COLO829 (cell line): ENCODE data around the gene CCDC102B.
"Not testable (repeated sequence)": the region's sequence is repeated elsewhere in the genome, so short reads cannot be mapped to it uniquely, and the experiment has no call there.

Experiments
- DNase-seq: peaks from one replicate; pipeline ENCODE4 v3.0.0; 2012; ENCODE audit warnings: low spot score

The CCDC102B gene

DNA sequence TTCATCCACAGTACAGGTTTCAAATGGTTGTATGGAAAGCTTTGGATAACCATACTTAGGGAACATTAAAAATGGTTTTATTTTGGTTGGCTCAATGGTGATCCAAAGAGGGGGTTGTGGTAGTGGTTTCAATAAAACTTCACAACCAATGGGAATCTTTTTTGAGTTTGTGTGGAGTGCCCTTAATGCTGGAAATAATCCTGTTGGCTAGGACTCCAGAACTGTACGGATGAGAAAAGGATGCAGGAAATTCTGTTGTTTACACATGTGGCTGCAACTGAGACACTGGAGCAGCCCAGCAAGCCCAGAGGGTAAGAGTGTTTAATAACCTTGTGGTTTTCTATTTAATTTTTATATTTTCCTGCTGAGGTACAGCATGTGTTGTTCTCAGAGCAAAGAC, at the start of gene CCDC102B:
Gene CCDC102B (plus strand): TSS at position 210 of the 400 bp plus-strand sequence. CDS start 38,684 bp downstream, outside the sequence.
- no peak for DNase-seq

DNA sequence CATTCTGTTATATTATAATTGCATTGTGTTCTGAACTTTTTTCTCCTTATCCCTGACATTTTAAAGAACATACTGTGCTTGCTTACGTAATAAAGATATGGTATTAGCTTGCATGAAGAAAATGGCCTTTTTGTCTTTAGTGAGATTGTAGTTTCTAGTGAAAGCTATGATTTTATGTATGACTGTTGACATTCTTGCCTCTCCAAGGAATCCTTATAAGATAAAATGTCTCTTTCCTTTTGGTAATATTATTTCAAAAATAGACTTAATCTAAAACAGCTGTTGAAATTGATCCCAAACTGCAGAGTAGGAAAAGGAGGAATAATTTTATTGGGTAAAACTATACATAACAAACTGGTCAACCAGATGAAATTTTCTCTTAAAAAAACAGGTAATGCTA, 40.8 kb upstream of the CCDC102B start:
- DNase-seq, result no peak

DNA sequence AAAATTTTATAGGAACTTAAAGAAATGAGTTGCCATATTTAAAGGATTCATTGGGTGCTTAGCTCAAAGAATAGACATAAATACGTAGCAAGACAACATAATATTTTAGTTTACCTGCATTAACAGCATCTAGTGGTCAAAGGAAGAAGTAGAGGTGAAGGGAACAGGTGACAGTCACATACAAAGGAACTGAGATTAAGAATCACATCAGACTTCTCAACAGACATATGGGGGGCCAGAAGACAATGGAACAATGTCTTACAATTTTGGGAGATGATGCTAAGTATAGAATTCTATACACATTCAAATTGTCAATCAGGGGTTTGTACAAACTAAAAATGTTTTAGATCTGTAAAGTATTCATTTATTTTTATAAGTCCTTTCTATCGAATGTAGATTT, 38.6 kb upstream of the CCDC102B start:
- DNase-seq, result no peak

- peak; percentile 25 for DNase-seq
Observed at GRCh38 chr18:68763083-68763482, 34.8 kb upstream of the CCDC102B start.

GRCh38 chr18:68764016-68764415, 33.9 kb upstream of the CCDC102B start:
- no peak for DNase-seq

GRCh38 chr18:68766433-68766832, 31.4 kb upstream of the CCDC102B start:
- no peak for DNase-seq

DNA sequence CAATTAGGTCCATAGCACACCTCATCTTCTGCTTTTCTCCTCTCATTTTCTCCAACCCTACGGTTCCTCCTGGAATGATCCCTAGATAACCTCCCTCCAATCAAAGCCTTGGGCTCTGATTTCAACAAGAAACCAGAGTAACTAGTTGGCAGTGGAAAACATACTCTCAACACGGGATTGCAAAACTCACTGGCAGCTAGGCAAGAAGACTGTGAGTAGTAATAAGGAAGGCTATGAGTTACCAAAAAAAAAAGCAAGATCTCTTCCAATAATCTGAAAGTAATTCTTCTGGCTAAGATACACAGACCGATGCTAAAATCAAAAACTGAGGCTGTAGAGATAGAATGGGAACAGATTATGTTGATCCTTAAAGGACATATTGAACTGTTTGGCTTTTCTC, 28.4 kb upstream of the CCDC102B start:
- no peak for DNase-seq

GRCh38 chr18:68772268-68772667, 25.6 kb upstream of the CCDC102B start:
- no peak for DNase-seq

DNA sequence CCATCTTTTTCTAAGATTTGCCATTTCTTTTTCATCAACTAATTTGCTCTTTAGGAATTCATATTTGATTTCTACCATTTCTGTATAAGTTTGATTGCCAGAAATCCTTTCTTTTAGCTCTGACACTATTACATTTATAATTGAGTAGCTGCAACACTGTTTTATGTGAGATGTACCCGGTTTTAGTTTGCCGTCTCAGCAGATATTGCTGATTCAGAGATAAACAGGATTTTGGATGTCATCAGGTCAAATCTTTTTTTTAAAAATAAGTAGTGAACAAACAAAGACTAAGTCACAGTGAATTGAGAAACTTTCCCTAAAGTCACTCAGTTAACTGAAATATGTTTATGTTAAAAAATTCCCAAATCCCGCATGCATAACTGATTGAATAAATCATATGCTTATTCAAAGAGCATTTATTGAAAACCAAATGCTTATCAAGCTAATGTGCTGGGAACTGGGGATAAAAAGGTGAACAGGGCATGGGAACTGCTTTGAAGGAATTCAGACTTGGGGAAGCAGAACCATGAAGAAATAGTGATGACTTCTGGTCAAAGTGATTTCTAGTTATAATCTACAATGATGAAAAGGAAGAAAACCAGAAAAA, 19.5 kb upstream of the CCDC102B start:
- no peak for DNase-seq

DNA sequence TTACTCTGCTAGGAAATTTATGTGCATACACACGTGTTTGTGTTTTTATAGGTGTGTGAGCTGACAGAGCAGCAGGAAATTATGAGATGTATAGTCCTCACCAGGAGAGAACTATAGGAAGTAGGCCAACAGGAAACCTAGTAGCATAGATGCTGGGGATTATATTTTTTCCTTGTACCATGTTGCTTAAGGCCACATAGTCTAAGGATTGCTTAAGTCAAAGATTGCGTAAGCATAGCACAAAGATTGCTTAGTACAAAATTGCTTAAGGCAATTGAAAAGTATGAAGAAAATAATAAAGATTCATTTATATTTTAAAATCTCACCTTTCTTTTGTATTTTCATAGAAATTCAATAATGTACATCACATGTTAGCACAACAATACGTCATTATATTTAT, 18.7 kb upstream of the CCDC102B start:
- no peak for DNase-seq

GRCh38 chr18:68780802-68781635, 16.9 kb upstream of the CCDC102B start:
- DNase-seq, result no peak

GRCh38 chr18:68783506-68783905, 14.4 kb upstream of the CCDC102B start:
- DNase-seq, result no peak

- DNase-seq, result no peak
Observed at GRCh38 chr18:68784071-68784470, 13.8 kb upstream of the CCDC102B start.

- not testable (repeated sequence) for DNase-seq
Observed at GRCh38 chr18:68790290-68790689, 7.6 kb upstream of the CCDC102B start.

- no peak for DNase-seq
Observed at GRCh38 chr18:68791801-68792200, 6.1 kb upstream of the CCDC102B start.

GRCh38 chr18:68793951-68794350, 3.9 kb upstream of the CCDC102B start:
- DNase-seq, result no peak

- peak; percentile 37 for DNase-seq
Observed at GRCh38 chr18:68796936-68797690, 767 bp upstream of the CCDC102B start.

DNA sequence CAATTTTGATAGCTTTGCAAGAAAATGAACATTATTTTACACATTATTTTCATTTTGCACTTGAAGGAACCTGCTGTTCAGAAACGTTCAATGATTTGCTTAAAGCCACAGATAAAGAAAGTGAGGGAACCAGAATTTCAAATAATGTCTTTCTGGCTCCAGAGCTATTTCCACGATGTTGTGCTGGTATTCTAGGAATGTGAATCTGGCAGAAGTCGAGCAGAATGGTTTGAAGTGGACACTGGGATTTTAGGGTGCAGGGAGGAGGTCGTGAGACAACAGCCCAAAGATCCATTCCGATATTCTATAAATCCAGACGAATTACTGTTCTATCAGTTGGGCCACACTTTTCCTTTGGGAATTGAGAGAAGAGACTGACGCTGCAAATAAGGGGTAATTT, 2.2 kb downstream of the CCDC102B start:
- no peak for DNase-seq

DNA sequence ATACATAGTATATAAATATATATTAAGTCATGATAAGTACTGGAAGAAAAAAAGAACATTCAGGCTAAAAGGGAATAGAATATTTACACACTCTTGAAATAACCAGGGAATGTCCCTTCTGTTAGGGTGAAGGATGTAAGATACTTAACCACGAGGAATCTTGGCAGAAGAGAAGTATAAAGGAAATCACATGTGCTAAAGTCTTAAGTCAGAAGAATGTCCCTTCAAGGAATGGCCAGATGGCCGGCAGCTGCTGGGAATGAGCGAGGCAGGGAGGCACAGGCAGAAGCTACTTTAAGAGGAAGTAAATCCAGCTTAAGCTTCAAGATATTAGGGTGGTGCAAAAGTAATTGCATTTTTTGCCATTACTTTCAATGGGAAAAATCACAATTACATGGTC, 5.5 kb downstream of the CCDC102B start:
- no peak for DNase-seq

DNA sequence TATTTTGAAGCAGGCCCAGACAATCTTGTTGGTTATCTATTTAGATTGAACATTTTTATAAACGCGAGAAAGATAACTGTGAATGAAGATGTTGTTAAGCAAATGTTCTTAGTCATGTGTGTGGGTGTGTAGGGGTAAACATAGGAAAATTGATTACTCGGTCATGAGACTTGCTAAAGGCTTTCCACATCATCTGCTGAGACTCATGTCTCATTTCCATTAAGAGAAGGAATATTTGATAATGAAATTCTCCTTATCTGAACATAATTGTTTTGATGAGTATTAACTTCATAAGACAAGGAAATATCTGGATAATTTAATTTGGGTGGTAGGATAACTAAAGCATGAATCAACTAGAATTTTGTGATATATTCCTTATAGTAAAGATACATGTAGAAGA, 19.7 kb downstream of the CCDC102B start:
- peak; percentile 46 for DNase-seq

DNA sequence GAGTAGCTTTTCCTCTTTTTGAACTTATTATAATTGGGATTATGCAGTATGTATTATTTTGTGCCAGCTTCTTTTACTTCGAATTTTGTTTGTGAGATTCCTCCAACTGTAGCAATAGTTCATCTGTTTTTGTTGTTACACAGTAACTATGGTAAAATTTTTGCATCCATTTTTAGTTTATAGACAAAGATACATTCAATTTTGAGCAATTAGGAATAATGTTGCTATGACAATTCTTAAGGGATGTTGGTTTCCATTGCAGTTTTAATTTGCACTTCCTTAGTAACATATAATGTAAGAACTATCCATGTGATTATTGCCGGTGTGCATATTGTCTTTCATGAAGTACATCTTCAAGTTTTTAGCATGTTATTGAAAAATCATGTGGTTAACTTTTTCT, 20.7 kb downstream of the CCDC102B start:
- no peak for DNase-seq

GRCh38 chr18:68822926-68823325, 25.0 kb downstream of the CCDC102B start:
- no peak for DNase-seq

DNA sequence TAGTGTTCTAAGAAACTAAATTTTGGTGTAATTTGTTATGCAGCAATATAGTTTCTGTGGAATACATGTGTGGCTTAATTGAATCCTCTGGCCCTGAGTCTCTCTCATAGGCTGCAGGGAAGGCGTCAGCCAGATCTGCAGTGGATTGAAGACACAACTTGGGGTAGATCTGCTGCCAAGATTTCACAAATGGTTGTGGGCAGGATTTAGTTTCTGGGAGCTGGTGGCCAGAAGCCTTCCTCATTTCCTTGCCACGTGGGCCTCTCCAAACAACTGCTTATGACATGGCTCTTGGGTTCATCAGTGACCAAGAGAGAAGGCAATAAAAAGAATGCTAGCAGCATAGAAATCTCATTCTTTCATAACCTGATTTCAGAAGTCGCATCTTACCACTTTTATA, 28.2 kb downstream of the CCDC102B start:
- DNase-seq, result no peak
